GM19395 (cell line): ENCODE data around the gene NPIPB6.

Source experiments
- ATAC-seq: cut with Tn5 transposase; IDR thresholded peaks from one replicate; pipeline ENCODE4 v1.9.1; 2021; ENCODE audit warnings: mild to moderate bottlenecking, moderate library complexity; ENCODE audit not compliant: unreplicated experiment

NPIPB6 gene

GRCh38 chr16:28300327-28300726 is 63.0 kb downstream of the NPIPB6 start:
- no peak for ATAC-seq

GRCh38 chr16:28298511-28298878 is 64.8 kb downstream of the NPIPB6 start:
- ATAC-seq: no peak

- no peak for ATAC-seq
These were observed 65.4 kb downstream of the NPIPB6 start for GRCh38 chr16:28297784-28298510.

- no peak for ATAC-seq
These were observed 66.0 kb downstream of the NPIPB6 start for GRCh38 chr16:28297308-28297707.

- no peak for ATAC-seq
These were observed 68.0 kb downstream of the NPIPB6 start for GRCh38 chr16:28295276-28295675.

GRCh38 chr16:28294201-28294600 is 69.1 kb downstream of the NPIPB6 start:
- no peak for ATAC-seq

- no peak for ATAC-seq
These were observed 69.7 kb downstream of the NPIPB6 start for GRCh38 chr16:28293601-28293960.

- ATAC-seq: no peak
These were observed 70.3 kb downstream of the NPIPB6 start for GRCh38 chr16:28292731-28293600.
